ENCODE measurements around the gene FARS2.

FARS2 gene

DNA sequence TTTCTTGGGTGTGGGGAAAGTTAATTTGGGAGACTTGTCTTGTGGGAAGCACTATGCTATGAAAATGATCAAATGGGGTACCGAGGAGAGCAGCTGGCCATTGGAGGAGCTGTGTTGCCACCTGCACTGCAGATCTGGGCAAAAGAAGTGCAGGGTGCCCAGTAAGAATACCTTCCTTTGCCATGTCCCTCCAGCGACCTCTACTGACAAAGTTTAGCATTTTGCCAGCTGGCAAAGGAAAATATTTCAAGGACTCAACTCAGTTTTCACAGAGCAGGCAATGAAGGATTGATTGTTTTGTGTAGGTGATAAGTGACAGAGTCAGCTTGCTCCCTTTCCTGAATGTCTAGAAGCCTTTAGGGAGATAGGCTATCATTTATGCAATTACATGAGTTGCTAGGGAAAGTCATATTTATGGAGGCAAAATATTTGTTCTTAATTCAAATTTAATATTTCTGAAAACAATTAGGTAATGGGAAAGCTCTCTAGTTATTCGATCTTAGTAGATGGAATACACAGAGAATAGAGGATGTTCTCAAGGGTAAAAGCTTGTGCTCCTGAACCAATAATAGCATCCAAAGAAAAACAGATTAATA lies 118.4 kb downstream of the FARS2 start:
- DNase-seq (ENCODE audit: low spot score): no peak

- no peak for DNase-seq (ENCODE audit: low spot score)
Observed at GRCh38 chr6:5383856-5384255, 122.5 kb downstream of the FARS2 start.

GRCh38 chr6:5384276-5384675 lies 123.0 kb downstream of the FARS2 start:
- no peak for DNase-seq (ENCODE audit: low spot score)

- no peak for DNase-seq (ENCODE audit: low spot score)
Observed at GRCh38 chr6:5388326-5388725, 127.0 kb downstream of the FARS2 start.

DNA sequence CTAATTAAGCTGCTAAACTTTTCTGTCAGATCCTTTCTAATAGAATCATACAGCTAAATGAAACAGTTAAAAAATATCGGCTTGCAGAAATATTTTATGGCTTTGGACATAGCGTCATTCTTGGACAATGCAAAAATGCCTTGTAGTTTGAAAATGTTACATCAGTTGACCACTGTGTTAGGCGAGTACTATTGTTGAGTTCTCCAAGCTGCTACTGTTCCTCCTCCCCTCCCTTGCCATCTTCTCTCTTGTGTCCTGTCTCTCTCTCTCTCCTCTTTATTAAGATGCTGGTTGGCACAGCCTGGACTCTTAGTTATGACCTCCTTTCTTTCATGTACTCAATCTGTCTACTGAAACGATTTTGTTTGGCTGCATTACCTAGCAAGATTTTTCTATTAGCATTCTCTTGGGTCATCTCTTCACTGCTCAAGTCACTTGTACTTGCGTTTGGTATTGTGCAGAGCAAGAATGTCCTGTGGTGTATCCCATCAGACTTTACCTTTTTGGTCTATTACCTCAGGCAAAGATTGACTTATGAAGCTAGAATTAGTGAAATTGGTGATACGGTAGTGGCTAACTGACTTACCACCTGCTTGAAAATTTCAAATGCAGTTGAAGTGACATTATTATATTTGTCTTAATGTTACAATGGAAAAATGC lies 127.9 kb downstream of the FARS2 start:
- DNase-seq (ENCODE audit: low spot score): no peak

DNA sequence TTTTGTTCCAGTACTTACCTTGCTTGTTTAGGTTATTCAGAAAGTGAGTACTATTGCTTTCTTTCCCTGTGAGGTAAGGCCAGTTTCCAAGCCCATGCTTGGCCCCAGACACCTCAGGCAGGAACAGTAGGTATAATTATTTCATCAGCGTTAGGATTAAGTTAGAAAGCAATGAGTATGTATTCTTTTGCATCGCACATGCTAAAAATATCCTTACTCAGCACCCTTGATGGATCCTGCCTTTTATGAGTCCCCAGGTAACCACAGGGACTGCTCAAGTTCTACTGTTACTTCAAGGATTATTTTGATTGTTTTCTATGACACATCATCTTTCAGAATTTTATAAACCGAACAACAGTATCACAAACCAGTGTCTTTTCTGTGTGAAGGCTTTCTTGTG lies 128.9 kb downstream of the FARS2 start:
- DNase-seq (ENCODE audit: low spot score): no peak

- DNase-seq (ENCODE audit: low spot score): no peak
Observed at GRCh38 chr6:5394280-5394679, 133.0 kb downstream of the FARS2 start.

DNA sequence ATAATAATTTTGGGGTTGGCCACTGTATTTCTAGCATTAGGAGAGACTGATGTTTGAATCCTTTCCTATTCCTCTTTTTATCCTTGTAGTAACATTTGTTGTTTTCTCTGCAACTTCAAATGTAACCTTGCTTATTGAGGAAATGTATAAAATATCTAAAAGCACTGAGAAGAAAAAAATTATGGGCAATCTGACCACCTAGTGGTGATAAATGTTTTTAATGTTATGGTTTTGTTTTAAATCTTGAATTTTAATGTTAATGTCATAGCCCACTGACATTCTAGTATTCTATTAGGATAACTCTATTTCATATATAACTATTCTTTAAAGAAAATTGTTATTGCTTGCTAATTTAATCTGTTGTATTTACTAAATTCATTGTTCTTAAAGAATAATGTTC lies 134.4 kb downstream of the FARS2 start:
- no peak for DNase-seq (ENCODE audit: low spot score)

DNA sequence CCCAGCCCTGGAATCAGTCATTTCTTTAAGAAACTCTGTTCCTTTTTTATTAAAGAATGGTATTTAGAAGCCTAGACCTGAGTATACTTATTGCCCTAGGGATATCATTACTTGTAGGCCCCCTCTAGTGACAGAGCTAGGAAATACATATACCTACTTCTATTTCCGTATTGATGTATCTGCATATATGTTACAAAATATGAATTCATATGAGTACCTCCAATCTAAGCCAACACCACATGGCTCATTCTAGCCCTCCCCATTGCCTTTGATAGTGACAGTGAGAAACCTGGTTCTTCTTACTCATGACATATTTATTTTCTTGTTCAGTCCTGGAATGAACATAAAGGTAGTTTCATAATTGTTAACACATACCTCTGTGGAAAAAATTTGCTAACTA lies 137.2 kb downstream of the FARS2 start:
- no peak for DNase-seq (ENCODE audit: low spot score)

GRCh38 chr6:5399391-5399790 lies 138.1 kb downstream of the FARS2 start:
- no peak for DNase-seq (ENCODE audit: low spot score)

DNA sequence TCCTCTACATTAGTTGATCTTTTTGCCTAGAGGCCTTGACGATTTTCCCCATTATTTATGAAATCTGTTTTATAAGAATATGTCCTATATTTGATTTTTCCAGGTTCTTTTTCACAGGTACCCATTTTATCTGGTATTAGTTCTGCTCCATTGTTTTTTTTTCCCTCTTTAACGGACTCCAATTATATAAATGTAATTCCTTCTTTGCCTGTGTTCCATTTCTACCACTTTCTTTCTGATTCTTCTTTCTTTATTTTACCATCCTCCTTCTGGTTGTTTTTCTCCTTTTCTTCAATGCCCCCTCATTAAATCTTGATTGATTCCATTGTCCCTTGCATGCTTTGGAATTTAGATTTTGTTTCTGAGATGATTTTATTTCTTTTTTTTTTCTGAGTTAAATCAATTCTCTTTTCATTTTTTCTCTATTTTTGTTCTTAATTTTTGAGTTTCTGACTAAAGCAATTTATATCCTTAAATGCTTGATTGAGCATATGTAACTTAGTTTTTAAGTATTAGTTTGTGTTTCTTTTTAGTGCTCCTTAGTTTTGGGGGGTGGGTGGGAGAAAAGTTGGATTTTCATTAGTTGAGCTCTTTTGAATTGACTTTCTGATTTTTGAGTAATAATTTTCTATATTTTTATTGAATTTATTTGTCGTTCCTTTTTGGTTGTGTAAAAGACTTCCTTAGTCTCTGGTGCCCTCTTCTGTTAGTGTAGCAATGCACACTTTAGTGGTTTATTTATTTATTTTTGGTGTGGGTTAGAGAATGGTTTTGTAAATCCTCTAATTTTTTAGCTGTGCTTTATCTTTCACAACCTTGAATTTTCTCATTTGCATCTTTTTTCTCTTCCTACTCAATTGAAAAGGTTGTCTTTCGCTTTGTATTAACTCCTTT lies 140.8 kb downstream of the FARS2 start:
- no peak for DNase-seq (ENCODE audit: low spot score)

- DNase-seq (ENCODE audit: low spot score): no peak
Observed at GRCh38 chr6:5403076-5403475, 141.8 kb downstream of the FARS2 start.

DNA sequence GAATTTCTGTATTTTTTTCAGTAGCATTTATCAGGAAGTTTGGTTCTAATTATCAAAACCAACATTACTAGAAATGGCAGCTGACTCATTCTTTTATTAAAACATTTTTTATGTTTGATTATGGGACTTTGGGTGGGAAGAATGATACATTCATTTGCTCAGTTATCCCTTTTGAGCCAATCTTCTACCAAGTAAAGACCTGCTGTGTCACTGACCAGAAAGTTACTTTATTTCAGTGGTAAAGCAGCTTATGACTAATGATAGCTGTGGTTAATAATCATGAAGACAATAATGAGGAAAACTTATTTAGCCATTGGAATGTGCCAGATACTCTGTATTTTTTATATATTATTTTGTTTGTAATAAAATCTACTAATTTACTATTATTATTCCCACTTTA lies 142.3 kb downstream of the FARS2 start:
- no peak for DNase-seq (ENCODE audit: low spot score)

DNA sequence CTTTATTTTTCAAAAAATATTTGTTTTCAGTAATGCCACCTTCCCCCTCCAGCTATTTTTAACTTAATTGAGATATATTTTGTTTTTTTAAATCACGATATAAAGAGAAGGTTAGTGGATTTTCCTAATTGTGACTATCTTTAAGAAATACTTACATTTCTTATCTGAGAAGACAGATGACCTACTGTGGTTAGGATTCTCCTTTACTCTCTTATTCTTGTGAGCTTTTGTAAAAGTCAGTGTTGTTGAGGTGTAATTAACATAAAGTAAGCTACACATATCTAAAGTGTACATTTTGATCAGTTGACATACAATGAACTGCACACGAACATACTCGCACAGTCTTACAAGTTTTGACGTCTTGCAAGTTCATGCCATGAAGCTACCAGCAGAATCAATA lies 144.7 kb downstream of the FARS2 start:
- DNase-seq (ENCODE audit: low spot score): no peak

GRCh38 chr6:5411414-5411813 lies 150.1 kb downstream of the FARS2 start:
- DNase-seq (ENCODE audit: low spot score): no peak

DNA sequence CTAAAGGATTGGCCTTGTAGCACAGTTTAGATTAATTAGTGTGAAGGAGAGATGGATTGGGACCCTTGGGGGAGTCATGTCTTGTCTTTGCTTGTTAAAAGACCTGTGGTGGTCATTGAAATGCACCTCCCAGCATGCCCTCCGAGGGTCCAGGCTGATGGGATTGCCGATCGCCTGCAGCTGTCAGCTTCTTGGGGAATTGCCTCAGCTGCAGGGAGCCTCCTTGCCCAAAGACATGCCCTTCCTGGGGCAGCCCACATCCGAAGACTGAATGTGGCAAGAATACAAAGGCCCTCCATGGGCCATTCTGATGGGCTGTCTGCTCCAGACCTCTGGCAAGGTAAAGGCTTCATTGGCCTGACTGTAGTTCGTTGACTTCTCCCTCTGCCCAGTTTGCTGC lies 150.7 kb downstream of the FARS2 start:
- DNase-seq (ENCODE audit: low spot score): no peak

DNA sequence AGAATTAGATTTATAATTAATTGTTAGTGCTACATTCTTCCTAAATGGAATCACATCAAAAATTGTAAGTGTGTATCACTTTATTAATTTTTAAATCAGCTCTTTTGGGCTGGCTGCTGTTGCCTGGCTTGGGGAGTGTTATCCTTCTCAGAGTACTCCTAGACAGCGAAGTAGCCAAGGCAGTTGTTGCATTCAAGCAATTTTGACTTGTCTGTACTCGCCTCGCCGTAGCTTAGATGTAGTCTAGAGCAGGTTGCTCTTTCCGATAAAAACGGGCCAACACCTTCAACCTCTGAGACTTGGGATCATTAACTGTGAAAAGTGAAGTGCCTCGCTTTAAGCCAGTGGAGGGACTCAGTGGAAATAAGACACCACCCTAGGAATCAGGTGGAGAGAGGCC lies 151.3 kb downstream of the FARS2 start:
- no peak for DNase-seq (ENCODE audit: low spot score)

GRCh38 chr6:5416250-5416649 lies 154.9 kb downstream of the FARS2 start:
- DNase-seq (ENCODE audit: low spot score): no peak

- peak; percentile 56 for DNase-seq (ENCODE audit: low spot score)
Observed at GRCh38 chr6:5422321-5422915, 161.1 kb downstream of the FARS2 start.

DNA sequence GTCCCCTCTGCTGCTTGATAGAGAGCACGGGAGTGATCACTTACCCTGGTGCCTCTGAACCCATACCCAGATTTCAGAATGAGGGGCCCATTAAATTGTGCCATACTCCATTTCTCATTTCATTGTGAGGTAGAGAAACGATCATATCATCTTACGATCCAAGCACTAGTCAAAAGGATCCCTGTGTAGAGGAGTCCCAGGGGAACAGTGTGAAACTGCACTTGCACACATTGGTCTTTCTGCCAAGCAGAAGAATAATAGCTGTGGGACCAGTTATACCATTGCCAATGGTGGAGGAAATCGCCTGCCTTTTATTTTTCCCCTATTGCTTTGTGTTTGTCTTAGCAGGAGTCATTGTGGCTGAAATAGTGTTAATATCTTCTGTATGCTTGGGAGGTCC lies 161.9 kb downstream of the FARS2 start:
- no peak for DNase-seq (ENCODE audit: low spot score)

- DNase-seq (ENCODE audit: low spot score): no peak
Observed at GRCh38 chr6:5424726-5425125, 163.4 kb downstream of the FARS2 start.

GRCh38 chr6:5425267-5425666 lies 164.0 kb downstream of the FARS2 start:
- DNase-seq (ENCODE audit: low spot score): no peak

- no peak for DNase-seq (ENCODE audit: low spot score)
Observed at GRCh38 chr6:5425797-5426196, 164.5 kb downstream of the FARS2 start.

All from Ammon's horn (tissue), 1 donor.